ENCODE results near the gene TMEM175. TPM values are rescaled to one million over a fixed set of nuclear protein-coding genes. Genes with fewer than 3 reads are reported as not detected.

The TMEM175 gene
- total RNA-seq, 1 donor from 2014 or later = 16.0 TPM

DNA sequence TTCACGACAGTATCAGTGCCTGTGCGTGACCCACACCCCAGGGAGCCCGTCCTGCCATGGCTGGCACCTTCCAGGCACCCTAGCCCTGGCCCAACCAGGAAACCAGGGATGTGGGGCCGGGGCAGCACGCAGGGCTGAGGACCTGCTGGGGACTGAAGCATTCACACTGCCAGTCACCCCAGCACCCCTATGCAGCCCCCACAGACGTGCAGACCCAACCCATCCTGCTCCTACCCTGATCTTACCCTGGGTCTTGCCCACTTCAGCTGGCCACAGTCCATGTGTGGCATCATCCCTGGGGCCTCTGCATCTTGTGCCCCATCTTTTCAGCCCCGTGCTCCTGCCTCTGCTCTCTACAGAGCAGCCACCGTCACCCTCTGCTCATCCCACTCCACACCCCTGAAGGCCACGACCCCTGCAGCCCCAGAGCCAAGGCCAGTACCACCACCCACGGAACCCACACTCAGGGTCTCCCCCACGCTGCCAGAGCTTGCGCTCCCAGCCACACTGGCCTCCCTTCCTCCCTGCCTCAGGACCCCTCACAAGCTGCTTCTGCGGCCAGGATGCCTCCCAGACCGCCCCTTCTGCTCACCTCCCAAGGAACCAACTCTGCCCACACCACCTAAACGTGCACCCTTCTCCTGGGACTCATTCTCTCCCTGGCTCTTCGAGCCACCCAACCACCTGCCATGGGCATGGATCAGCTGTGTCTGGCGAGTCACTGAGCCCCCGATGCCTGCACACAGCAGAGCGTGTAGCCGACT is 25.7 kb upstream of the TMEM175 start:
- no peaks in the 10 kb centered on the region for H3K27me3 ChIP-seq (ENCODE audit: control insufficient read depth, insufficient read depth, low read length)
- TF ChIP-seq, protein P1, sequence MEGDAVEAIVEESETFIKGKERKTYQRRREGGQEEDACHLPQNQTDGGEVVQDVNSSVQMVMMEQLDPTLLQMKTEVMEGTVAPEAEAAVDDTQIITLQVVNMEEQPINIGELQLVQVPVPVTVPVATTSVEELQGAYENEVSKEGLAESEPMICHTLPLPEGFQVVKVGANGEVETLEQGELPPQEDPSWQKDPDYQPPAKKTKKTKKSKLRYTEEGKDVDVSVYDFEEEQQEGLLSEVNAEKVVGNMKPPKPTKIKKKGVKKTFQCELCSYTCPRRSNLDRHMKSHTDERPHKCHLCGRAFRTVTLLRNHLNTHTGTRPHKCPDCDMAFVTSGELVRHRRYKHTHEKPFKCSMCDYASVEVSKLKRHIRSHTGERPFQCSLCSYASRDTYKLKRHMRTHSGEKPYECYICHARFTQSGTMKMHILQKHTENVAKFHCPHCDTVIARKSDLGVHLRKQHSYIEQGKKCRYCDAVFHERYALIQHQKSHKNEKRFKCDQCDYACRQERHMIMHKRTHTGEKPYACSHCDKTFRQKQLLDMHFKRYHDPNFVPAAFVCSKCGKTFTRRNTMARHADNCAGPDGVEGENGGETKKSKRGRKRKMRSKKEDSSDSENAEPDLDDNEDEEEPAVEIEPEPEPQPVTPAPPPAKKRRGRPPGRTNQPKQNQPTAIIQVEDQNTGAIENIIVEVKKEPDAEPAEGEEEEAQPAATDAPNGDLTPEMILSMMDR (IDR thresholded peaks at IDR 0.05; ENCODE audit: insufficient read depth, low read length, poor library complexity, severe bottlenecking) = no peak

DNA sequence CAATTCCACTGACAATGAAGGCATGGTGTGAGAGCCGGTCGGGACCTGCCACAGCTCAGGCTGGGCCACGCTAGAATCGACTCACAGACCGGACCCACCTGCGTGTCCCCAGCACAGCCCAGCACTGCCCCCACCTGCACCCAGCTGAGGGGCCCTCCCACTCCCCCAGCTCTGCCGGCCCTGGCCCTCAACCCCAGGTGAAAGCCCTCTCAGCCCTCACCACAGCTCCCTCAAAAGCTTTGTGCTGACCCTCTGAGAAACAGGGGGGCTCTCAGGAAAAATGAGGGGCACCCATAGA is 25.2 kb upstream of the TMEM175 start:
- H3K36me3 ChIP-seq (ENCODE audit: control insufficient read depth, insufficient read depth, low read length) = peaks cover 2% of the 10 kb centered on the region
- no peak overlapping the region for H3K4me3 ChIP-seq (ENCODE audit: low read depth, low read length)
- TF ChIP-seq, protein P1 (IDR thresholded peaks at IDR 0.05; ENCODE audit: insufficient read depth, low read length, poor library complexity, severe bottlenecking) = no peak

More for the DNA sequence above, 25.7 kb upstream of the TMEM175 start:
- H3K4me3 ChIP-seq (ENCODE audit: low read depth, low read length) = no peak overlapping the region
- no peak for DNase-seq (ENCODE audit: low read depth)
- H3K36me3 ChIP-seq (ENCODE audit: control insufficient read depth, insufficient read depth, low read length) = peaks cover 2% of the 10 kb centered on the region

DNA sequence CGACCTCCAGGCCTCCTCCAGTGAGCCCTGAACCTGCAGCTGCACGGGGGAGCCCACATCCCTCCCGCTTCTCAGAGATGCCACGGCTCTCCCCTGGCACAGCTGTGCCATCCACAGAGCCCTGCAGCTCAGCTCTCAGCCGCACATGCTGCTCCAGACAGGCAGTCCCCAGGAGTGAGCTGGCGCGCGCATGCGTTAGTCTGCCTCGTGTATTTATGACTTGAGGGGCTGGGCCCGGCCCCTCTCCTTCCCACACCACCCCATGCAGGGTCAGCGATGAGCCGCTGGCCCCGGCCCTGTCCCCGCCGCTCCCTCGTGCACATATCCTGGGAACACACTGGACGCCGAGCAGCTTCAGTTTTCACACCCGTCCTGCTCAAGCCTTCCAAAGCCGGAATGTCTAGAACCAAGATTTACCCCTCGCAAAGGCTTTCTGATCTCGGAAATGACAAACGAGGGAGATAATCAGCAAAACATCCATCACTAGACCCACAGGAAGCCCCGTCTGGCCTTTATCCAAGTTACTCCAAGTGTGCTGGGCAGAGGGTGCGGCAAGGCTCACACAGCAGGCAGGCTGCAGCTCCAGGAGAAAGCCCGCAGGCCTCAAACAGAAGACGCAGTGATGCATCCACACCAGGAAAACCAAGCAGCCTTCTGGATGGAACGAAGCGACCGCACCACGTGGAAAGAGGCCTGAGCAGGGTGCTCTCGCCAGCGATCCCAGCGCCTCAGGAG is 24.4 kb upstream of the TMEM175 start:
- DNase-seq (ENCODE audit: low read depth) = no peak
- TF ChIP-seq, protein P1 (IDR thresholded peaks at IDR 0.05; ENCODE audit: insufficient read depth, low read length, poor library complexity, severe bottlenecking) = no peak
- Histone ChIP-seq H3K36me3 (ENCODE audit: control insufficient read depth, insufficient read depth, low read length) (peaks cover 2% of the 10 kb centered on the region), H3K4me3 (ENCODE audit: low read depth, low read length) (no peak overlapping the region), H3K27me3 (ENCODE audit: control insufficient read depth, insufficient read depth, low read length) (no peaks in the 10 kb centered on the region)

More for the DNA sequence above, 25.2 kb upstream of the TMEM175 start:
- no peak for DNase-seq (ENCODE audit: low read depth)
- no peaks in the 10 kb centered on the region for H3K27me3 ChIP-seq (ENCODE audit: control insufficient read depth, insufficient read depth, low read length)

DNA sequence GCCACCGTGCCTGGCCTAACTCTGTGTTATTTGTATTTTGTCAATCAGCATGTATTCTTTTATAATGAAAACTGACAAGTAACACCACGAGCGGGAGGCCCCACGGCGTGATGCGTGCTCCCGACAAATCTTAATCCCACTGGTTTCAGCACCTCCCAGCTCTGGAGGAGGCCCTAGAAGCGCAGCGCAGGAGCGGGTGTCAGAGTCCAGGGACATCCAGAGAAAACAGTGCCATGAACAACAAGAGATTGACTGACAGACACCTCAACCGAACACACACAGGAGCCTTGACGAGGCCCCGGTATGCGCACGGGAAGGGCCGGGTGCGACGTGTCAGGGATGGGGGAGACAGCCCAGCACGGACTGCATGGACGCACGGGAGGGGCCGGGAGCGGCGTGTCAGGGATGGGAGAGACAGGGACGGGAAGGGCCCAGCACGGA is 23.1 kb upstream of the TMEM175 start:
- TF ChIP-seq, protein P1 (IDR thresholded peaks at IDR 0.05; ENCODE audit: insufficient read depth, low read length, poor library complexity, severe bottlenecking) = no peak
- Histone ChIP-seq H3K27me3 (ENCODE audit: control insufficient read depth, insufficient read depth, low read length) (no peaks in the 10 kb centered on the region), H3K36me3 (ENCODE audit: control insufficient read depth, insufficient read depth, low read length) (peaks cover 2% of the 10 kb centered on the region), H3K4me3 (ENCODE audit: low read depth, low read length) (no peak overlapping the region)
- no peak for DNase-seq (ENCODE audit: low read depth)

DNA sequence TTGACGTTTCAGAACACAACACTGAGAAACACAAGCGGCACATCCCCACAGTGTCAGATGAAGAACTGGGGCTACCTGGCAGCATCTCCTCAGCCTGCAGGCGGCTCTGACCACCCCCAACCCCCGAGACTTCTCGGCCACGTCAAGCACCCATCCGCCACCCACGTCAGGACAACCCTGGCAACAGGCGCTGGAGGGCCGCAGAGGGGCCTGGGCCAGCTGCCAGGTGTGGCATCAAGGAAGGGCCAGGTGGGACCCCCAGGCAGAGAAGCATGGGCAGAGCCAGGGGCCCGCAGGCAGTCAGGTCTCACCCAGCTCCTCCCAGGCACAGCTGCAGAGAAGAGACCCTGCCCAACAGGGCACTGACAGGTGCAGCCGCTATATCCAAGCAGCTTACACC is 22.4 kb upstream of the TMEM175 start:
- Histone ChIP-seq H3K36me3 (ENCODE audit: control insufficient read depth, insufficient read depth, low read length) (peaks cover 2% of the 10 kb centered on the region), H3K27me3 (ENCODE audit: control insufficient read depth, insufficient read depth, low read length) (no peaks in the 10 kb centered on the region), H3K4me3 (ENCODE audit: low read depth, low read length) (no peak overlapping the region)
- no peak for DNase-seq (ENCODE audit: low read depth)
- TF ChIP-seq, protein P1 (IDR thresholded peaks at IDR 0.05; ENCODE audit: insufficient read depth, low read length, poor library complexity, severe bottlenecking) = no peak

Measured in kidney epithelial cell (primary cell).